Measurements from ENCODE around the gene TPST1. TPM values are rescaled to one million over a fixed set of nuclear protein-coding genes. Genes with fewer than 3 reads are reported as not detected.

Gene TPST1
- total RNA-seq, 1 experiment from 2014 or later, result 53.2 TPM

- DNase-seq (ENCODE audit: low read depth), result peak; percentile 54
- in situ Hi-C loops (cut with HindIII; ENCODE audit: low pct_unique_long_range_greater_than_20kb, low sequenced_read_pairs), result no loop called here
Measured at GRCh38 chr7:66265566-66265965, 60.4 kb downstream of the TPST1 start.

- in situ Hi-C loops (cut with HindIII; ENCODE audit: low pct_unique_long_range_greater_than_20kb, low sequenced_read_pairs), result no loop called here
- peak; percentile 59 for DNase-seq (ENCODE audit: low read depth)
Measured at GRCh38 chr7:66267249-66267648, 62.1 kb downstream of the TPST1 start.

GRCh38 chr7:66269978-66270377 lies 64.8 kb downstream of the TPST1 start:
- DNase-seq (ENCODE audit: low read depth), result no peak
- in situ Hi-C loops (cut with HindIII; ENCODE audit: low pct_unique_long_range_greater_than_20kb, low sequenced_read_pairs), result no loop called here

GRCh38 chr7:66272321-66272720 lies 67.2 kb downstream of the TPST1 start:
- DNase-seq (ENCODE audit: low read depth), result no peak
- in situ Hi-C loops (cut with HindIII; ENCODE audit: low pct_unique_long_range_greater_than_20kb, low sequenced_read_pairs), result no loop called here

- DNase-seq (ENCODE audit: low read depth), result no peak
- in situ Hi-C loops (cut with HindIII; ENCODE audit: low pct_unique_long_range_greater_than_20kb, low sequenced_read_pairs), result no loop called here
Measured at GRCh38 chr7:66276363-66276762, 71.2 kb downstream of the TPST1 start.

- DNase-seq (ENCODE audit: low read depth), result no peak
- in situ Hi-C loops (cut with HindIII; ENCODE audit: low pct_unique_long_range_greater_than_20kb, low sequenced_read_pairs), result no loop called here
Measured at GRCh38 chr7:66277492-66277891, 72.4 kb downstream of the TPST1 start.

- no peak for DNase-seq (ENCODE audit: low read depth)
- in situ Hi-C loops (cut with HindIII; ENCODE audit: low pct_unique_long_range_greater_than_20kb, low sequenced_read_pairs), result no loop called here
Measured at GRCh38 chr7:66279912-66280311, 74.8 kb downstream of the TPST1 start.

GRCh38 chr7:66281678-66282590 lies 76.8 kb downstream of the TPST1 start:
- peak; percentile 78 for DNase-seq (ENCODE audit: low read depth)
- in situ Hi-C loops (cut with HindIII; ENCODE audit: low pct_unique_long_range_greater_than_20kb, low sequenced_read_pairs), result no loop called here

GRCh38 chr7:66282591-66282935 lies 77.4 kb downstream of the TPST1 start:
- DNase-seq (ENCODE audit: low read depth), result no peak
- in situ Hi-C loops (cut with HindIII; ENCODE audit: low pct_unique_long_range_greater_than_20kb, low sequenced_read_pairs), result no loop called here

- DNase-seq (ENCODE audit: low read depth), result peak; percentile 54
- in situ Hi-C loops (cut with HindIII; ENCODE audit: low pct_unique_long_range_greater_than_20kb, low sequenced_read_pairs), result no loop called here
Measured at GRCh38 chr7:66283003-66283920, 78.1 kb downstream of the TPST1 start.

- in situ Hi-C loops (cut with HindIII; ENCODE audit: low pct_unique_long_range_greater_than_20kb, low sequenced_read_pairs), result no loop called here
- no peak for DNase-seq (ENCODE audit: low read depth)
Measured at GRCh38 chr7:66296001-66296521, 90.9 kb downstream of the TPST1 start.

GRCh38 chr7:66296557-66296956 lies 91.4 kb downstream of the TPST1 start:
- in situ Hi-C loops (cut with HindIII; ENCODE audit: low pct_unique_long_range_greater_than_20kb, low sequenced_read_pairs), result no loop called here
- DNase-seq (ENCODE audit: low read depth), result no peak

GRCh38 chr7:66297579-66297978 lies 92.4 kb downstream of the TPST1 start:
- DNase-seq (ENCODE audit: low read depth), result no peak
- in situ Hi-C loops (cut with HindIII; ENCODE audit: low pct_unique_long_range_greater_than_20kb, low sequenced_read_pairs), result no loop called here

GRCh38 chr7:66301249-66301648 lies 96.1 kb downstream of the TPST1 start:
- in situ Hi-C loops (cut with HindIII; ENCODE audit: low pct_unique_long_range_greater_than_20kb, low sequenced_read_pairs), result no loop called here
- DNase-seq (ENCODE audit: low read depth), result no peak

GRCh38 chr7:66301737-66302136 lies 96.6 kb downstream of the TPST1 start:
- in situ Hi-C loops (cut with HindIII; ENCODE audit: low pct_unique_long_range_greater_than_20kb, low sequenced_read_pairs), result no loop called here
- no peak for DNase-seq (ENCODE audit: low read depth)

GRCh38 chr7:66303454-66304155 lies 98.5 kb downstream of the TPST1 start:
- no peak for DNase-seq (ENCODE audit: low read depth)
- in situ Hi-C loops (cut with HindIII; ENCODE audit: low pct_unique_long_range_greater_than_20kb, low sequenced_read_pairs), result no loop called here

- no peak for DNase-seq (ENCODE audit: low read depth)
Measured at GRCh38 chr7:66304536-66304935, 99.4 kb downstream of the TPST1 start.

GRCh38 chr7:66306243-66306642 lies 101.1 kb downstream of the TPST1 start:
- DNase-seq (ENCODE audit: low read depth), result peak; percentile 65
- in situ Hi-C loops (cut with HindIII; ENCODE audit: low pct_unique_long_range_greater_than_20kb, low sequenced_read_pairs), result no loop called here

More at GRCh38 chr7:66304536-66304935, 99.4 kb downstream of the TPST1 start:
- in situ Hi-C loops (cut with HindIII; ENCODE audit: low pct_unique_long_range_greater_than_20kb, low sequenced_read_pairs), result no loop called here
